HG02973 (cell line): ENCODE results near the gene LRIG2.
"Not testable (repeated sequence)": the region's sequence is repeated elsewhere in the genome, so short reads cannot be mapped to it uniquely, and the experiment has no call there.

Experiments used
- ATAC-seq: cut with Tn5 transposase; IDR thresholded peaks from one replicate; pipeline ENCODE4 v1.9.1; 2021; ENCODE audit warnings: moderate library complexity; ENCODE audit not compliant: unreplicated experiment

The LRIG2 gene

DNA sequence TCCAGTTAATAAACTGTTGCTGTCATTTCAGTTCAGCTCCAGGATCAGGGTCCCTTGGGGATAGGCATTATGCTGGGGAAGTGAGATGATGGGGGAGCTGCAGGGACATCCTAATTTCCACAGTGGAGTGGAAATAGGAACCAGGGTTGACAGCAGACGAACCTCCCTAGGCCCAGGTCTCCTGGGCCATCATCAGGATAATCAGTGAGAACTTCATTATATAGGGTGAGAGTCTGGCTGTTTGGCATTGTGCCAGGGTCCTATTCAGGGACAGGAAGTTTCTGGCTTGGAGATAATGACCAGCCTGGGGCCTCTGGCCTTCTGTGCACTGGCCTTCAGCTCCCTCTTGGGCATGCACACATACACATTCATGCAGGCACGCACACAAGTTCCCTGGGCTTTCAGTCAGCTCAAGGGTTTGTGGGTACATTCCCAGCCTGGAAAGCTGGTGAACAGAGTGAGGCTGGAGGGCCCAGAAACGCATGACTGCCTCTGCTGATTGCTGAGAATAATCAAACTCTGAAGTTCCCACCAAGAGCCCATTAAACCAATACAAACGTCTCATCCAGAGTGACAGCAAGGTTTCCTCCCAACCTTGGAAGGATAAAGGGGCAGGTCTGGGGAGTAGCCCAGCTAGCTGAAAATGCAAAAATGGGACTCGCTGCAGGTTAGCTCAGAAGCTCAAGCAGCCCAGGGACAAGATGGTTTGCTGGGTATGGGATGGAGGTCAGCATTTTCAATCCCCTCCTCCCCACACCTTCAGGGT lies 13.9 kb upstream of the LRIG2 start:
- ATAC-seq: no peak

DNA sequence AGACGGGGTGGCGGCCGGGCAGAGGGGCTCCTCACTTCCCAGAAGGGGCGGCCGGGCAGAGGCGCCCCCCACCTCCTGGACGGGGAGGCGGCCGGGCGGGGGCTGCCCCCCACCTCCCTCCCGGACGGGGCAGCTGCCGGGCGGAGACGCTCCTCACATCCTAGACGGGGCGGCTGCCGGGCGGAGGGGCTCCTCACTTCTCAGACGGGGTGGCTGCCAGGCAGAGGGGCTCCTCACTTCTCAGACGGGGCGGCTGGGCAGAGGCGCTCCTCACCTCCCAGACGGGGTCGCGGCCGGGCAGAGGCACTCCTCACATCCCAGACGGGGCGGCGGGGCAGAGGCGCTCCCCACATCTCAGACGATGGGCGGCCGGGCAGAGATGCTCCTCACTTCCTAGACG lies 9.5 kb upstream of the LRIG2 start:
- ATAC-seq: not testable (repeated sequence)

DNA sequence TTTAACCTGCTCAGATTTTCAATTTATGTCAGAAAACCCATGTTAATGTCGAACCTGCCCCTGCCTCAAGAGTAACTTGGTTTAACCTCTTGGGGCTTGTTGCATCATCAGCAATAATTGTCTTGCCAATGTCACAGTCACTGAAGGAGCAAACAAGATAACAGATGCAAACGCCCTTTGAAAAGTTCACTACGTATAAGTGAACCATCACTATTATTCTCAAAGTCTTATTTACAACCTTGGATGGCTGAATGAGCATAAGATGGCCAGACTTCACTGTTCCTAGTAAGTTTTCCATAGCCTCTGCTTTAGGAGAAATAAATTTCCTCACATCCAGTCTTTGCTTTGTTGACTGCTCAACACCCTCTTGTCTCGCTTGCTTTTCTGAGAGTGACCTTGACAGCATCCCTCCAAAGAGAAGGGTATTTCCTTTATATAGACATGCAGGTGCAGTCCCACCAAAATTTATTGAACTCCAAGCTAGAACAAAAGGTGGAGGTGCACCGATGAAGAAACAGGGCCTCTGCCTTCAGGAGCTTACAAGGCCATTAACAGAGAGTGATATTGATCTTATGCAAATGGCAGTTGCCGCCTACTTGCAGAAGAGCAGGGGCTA lies 749 bp upstream of the LRIG2 start:
- no peak for ATAC-seq

DNA sequence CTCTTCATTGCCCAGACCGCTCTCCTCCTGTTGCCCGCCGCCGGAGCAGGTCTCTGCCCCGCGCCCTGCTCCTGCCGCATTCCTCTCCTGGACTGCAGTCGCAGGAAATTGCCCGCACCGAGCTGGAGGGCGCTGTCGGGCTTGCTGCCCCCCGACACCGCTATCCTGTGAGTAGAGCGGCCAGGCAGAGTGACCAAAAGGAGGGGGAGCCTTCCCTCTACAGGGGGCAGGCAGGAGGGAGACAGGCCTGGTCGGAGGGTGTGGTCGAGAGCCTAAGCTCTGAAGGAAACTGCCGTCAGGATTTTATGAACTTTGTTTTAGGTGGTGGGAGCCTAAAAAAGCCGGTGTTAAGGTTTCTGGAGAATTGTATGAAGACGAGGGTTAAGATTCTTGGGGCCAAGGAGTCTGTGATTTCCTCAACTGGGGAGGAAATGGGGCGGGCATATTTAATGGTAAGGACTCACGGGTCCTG lies 517 bp downstream of the LRIG2 start:
- ATAC-seq: no peak

DNA sequence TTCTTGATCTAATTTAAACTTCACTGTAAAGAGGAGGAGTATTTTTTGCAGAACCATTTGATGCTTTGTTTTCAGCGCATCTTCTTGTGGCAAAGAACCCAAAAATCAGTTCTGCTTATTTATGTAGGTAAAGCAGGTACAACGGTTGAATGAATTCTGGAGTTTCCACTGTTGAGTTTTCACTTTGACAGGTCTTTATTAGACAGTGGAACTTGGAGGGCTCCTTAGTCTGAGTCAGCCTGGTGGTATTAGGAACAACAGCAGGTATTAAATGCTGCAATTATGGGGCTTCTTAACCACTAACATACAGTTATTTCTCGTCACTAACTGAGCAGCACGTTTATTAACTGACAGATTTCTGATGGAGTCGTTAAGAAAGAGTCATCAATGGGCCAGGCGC lies 1.2 kb downstream of the LRIG2 start:
- ATAC-seq: peak; percentile 38

DNA sequence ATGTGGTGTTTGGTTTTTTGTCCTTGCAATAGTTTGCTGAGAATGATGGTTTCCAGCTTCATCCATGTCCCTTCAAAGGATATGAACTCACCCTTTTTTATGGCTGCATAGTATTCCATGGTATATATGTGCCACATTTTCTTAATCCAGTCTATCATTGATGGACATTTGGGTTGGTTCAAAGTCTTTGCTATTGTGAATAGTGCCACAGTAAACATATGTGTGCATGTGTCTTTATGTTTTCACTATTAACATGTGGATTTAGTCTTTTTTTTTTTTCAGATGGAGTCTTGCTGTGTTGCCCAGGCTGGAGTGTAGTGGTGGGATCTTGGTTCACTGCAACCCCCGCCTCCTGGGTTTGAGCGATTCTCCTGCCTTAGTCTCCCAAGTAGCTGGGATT lies 5.0 kb downstream of the LRIG2 start:
- not testable (repeated sequence) for ATAC-seq

DNA sequence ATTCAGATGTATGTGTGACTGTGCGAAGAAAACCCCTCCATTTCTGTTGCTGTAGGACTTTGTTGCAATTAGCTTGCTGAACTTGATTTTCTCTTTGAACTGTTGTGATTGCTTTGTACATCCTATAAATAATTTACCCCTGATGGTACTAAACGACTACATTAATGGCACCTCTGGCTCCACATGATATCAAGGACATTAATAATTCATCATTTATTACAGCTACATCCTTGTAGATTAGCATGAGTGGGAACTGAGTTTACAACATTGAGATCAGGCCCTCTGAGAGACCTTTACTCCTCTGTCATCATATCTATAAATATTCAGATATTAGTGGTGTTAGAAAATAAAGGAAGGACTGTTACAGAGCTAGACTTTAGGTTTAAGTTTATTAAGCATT lies 13.5 kb downstream of the LRIG2 start:
- ATAC-seq: no peak

DNA sequence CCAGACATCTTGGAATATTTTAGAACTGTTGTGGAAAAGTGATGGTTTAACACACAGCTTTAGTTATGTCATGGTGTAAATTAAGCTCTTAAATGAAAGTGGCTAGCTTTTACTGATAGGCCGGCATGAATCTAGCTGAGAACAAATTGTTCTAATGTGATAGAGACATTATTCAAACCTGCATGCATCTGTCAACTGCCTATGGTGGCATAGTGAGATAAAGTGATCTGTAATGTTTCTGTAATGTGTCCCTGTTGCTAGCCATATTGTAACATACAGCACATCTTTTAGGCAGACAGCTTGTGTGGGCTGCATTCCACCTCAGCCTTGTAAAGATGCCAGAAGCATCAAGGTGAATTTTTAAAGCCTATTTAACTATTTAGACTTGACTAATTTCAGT lies 16.0 kb downstream of the LRIG2 start:
- ATAC-seq: no peak

DNA sequence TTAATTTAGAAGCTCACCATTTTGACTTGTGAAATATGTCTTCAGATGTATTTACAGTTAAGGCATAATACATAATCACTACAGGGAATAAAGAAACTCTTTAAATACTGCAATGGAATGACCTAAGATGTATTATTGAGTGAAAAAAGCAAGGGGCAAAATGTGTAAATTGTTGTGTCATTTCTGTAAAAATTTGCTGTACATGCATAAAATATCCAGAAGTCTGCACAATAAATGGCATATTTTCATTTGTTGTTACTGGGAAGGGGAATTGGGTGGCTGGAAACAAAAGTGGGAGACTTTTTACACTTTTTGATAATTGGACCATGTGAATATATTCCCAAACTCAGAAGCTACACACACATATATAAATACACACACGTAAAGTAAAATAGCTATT lies 17.1 kb downstream of the LRIG2 start:
- ATAC-seq: no peak

DNA sequence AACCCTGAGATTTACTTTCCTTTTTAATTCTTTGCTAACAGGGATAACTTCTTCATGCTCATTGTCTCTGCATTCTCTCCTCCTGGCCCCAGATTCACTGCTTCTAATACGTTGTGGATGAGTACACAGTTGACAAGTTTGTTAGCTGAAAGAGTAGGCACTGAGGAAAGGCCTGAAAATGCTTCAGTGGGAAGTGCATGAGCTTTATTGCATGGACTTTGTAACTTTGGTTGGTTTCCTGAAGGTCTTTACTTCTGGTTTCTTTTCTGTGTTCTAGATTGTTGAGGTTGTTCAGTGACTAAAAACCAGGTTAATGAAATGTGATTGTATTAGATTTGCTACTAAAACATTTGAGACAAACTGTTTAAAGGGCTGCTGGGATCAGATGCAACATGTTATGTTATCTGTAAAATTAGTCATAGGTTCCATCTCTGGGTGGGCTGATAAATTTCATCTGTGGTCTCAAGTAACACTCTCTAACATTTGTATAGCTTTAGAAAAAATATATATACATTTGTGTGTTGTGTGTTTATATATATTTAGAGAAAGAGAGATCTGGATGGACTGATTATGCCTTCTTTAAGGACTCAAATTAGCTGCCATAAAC lies 19.1 kb downstream of the LRIG2 start:
- no peak for ATAC-seq

DNA sequence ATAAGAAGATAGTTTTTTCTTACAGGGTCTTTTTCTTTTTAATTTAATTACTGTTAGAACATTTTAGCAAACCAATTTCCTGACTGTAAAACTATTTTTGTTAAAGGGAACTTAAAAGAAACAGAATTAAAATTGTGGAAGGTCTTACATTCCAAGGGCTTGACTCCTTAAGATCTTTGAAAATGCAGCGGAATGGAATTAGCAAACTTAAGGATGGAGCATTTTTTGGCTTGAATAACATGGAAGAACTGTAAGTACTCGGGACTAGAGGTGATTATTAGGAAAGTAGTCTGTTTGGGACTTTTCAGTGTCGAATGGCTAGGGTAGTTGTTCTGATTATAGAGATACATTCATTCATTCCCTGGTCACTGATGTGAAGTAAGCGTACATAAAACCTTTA lies 21.5 kb downstream of the LRIG2 start:
- no peak for ATAC-seq

DNA sequence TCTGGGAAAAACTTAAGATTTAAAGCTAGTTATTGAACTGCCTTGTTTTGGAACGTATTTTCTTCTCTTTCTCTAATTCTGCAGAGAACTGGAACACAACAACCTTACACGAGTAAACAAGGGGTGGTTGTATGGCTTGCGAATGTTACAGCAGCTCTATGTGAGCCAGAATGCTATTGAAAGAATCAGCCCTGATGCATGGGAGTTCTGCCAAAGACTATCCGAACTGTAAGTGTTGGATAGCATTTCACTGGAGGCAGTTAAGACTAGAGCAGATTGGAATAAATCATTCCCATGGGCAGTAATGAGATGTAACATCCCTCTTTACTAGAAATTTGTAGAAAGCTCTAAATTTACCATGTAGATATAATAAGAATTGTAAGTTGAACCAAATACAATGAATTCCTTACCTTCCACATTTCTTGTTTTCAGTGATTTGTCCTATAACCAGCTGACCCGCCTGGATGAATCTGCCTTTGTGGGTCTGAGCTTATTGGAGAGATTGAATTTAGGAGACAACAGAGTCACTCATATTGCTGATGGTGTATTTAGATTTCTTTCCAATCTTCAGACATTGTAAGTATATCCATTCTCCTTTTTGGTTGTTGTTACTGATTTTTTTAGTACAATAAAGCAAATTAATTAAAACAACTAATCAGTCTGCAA lies 22.9 kb downstream of the LRIG2 start:
- no peak for ATAC-seq

DNA sequence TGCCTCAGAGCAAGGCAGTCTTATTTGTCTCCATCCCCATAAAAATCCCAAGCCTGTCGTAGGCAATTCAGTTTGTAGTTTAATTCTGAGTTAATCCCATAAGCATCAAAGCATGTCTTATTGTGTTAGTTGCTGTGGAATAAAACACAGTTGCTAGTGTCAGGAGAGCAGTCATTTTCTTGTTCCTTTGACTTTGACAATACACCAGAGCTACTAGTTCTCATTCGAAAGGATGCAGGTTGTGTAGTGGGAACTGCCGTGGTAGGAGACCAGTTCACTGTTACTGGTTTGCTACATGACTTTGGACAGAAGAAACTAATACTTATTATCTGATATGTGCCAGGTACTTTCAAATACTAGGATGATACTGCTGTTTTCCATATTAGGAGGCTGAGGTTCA lies 23.5 kb downstream of the LRIG2 start:
- ATAC-seq: no peak

DNA sequence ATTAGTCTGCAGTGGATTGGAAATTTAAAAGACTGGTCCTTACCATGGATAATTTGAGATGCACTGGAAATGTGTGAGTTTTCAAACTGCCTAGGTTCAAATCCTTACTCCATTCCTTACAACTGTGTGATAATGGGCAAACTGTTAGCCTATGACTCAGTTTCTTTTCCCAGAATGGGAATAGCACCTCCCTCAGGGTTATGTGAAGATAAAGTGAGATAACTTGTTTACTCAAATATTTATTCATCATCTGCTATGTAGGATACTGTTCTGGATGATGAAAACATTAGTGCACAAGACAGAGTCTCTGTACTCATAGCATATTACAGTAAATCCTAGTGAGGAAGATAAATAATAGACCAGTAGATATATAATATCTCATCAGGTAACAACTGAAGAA lies 28.6 kb downstream of the LRIG2 start:
- no peak for ATAC-seq

DNA sequence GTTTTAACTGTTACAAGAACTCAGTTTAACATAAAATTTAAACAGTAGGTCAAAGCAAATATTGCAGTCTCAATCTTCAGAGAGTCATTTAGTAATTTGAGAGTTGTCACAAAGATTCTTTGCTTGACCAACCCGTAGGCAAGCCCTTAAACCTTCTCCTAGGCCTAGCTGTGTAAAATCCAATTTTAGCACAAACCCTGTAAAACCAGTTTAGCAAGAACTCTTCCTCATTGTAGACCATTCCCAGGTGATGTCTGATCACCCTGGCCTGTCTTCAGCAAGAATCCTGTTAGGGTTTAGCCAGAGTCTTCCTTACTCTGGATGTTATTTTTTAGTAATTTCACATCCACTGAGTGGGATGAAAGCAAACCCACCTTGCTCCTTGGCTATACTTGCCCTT lies 30.1 kb downstream of the LRIG2 start:
- no peak for ATAC-seq

DNA sequence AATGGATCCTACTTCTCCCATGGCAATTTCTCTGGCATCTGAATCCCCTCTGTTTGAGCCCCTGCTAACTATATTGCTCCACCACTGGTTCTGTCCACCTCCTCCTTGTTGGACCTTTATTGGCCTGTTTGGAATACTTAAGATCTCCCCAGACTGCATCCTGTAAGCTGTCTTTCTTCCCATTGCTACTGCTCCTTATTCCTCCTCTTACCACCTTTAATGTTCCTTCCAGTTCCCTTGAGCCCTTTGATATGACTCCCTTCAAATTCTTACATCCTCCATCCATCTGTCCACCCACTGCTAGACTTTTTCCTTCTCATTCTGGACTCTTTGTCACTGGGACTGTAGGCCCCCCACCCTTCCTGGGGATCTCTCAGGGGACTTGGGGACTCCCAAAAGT lies 31.0 kb downstream of the LRIG2 start:
- ATAC-seq: no peak

DNA sequence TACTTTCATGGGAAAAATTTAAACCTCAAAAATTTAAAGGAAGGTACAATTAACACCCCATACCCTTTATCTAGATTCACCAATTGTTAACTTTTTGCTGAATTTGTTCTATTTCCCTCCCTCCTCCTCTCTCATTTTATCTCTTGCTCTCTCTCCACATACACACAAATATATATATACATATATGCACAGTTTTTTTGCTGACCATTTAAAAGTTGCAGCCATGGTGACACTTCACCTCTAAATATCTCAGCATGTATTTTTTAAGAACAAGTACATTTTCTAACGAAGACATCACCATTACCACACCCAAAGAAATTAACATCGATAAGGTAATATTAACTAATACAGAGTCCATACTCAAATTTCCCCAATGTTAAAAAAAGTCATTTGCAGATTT lies 33.9 kb downstream of the LRIG2 start:
- no peak for ATAC-seq

DNA sequence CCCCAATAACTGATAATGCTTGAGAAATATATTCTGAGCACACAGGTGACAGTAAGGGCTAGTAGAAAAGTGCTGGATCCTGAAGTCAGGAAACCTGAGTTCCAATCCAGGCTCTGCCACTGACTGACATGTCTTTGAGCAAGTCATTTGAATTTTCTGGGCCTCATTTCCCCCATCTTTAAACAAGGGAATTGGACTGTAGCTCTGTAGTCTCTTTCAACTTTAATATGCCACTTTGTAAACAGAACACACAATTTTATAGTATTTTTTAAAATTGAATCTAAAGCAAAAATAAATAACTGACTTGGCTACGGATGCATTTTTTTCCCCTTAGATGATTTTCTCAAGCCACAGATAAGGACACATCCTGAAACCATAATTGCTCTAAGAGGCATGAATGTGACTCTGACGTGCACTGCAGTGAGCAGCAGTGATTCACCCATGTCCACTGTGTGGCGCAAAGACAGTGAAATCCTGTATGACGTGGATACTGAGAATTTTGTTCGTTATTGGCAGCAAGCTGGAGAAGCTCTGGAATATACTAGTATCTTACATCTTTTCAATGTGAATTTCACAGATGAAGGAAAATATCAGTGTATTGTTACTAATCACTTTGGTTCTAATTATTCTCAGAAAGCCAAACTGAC lies 37.0 kb downstream of the LRIG2 start:
- ATAC-seq: no peak

DNA sequence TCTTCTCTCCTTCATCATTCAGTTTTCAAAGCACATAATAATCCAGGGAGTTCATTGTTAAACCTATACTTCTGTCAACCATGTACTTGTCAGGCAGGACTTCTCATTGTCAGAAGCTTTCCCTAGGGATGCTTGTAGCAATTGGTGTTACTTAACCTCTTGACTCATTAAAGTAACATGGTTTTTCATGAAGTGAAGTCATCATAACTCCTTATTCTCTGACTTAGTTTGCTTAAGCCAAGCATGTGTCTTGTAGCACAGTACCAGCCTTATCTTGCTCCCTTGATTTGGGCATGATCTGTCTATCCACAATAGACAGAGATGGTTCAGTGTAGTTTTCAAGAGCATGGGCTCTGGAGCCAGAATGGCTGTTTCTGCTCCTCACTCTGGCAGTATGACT lies 45.3 kb downstream of the LRIG2 start:
- ATAC-seq: no peak

DNA sequence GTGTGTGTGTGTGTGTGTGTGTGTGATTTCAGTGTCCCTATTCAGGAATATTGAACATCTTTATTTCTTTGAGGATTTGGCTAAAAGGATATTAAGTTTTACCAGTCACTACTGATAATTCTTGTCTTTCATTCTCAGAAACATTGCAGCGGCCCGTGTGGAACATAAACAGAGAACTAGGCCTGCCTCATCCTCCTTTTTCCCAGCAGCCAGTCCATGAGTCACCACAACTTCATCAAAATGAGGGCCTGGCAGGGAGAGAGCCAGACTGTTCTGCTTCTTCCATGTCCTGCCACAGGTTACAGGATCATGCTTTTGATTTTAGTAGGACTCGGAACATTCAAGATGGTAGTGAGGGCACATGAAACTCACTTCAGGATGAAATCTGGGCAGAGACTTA lies 50.7 kb downstream of the LRIG2 start:
- no peak for ATAC-seq

DNA sequence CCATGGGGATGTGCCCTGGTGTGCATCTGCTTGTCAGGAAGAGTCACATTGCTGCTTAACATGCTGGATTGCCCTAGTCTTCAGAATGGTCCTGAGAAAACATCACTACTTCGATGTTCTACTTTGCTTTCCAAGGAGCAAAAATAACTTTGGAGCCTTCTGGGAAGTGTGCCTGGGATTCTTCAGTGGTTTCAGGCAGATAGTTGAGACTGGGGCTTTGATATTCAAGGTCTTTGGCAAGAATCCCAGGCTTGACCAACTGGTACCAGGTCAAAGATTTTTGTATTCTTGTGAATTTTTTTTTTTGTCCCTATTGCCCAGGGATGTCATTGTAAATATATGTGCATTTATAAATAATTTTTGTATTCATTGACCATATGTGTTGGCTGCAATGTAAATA lies 51.4 kb downstream of the LRIG2 start:
- no peak for ATAC-seq
